Mesenteric fat pad (tissue), 1 donor: ENCODE measurements around the gene TAF5. TPM values are rescaled to one million over a fixed set of nuclear protein-coding genes. Genes with fewer than 3 reads are reported as not detected.
"Not testable (repeated sequence)": the region's sequence is repeated elsewhere in the genome, so short reads cannot be mapped to it uniquely, and the experiment has no call there.

ENCODE experiments used
- DNase-seq: peaks from one replicate; pipeline ENCODE4 v3.0.0-alpha.2; 2020; ENCODE audit warnings: low spot score
- long read RNA-seq: library from polyadenylated mRNA; unstranded; transcript quantifications from one replicate; pipeline ENCODE4 v2.0.0, GENCODE V29; 2020
- total RNA-seq: library from RNA; stranded (reverse); fragmentation: NEBNext Ultra II Directional; extraction: Animal tissue kit (Norgen Biotek cat#: 25700); gene quantifications from one replicate; pipeline ENCODE4 v1.2.1, GENCODE V29; 2021
- donor health status: DM: yes; HTN: yes; CAD: no.

Gene TAF5
- total RNA-seq: 2.3 TPM
- long read RNA-seq, partial matches to known transcripts: 7 of 11 reads
- long read RNA-seq, other reads (novel, unspliced or antisense): 1 of 11 reads

- peak; percentile 95 for DNase-seq
Observed at GRCh38 chr10:103367782-103368518, at the start of gene TAF5. Gene TAF5, plus strand, starts transcription at chr10:103367976. Its CDS starts 14 bp downstream, at chr10:103367990.

DNA sequence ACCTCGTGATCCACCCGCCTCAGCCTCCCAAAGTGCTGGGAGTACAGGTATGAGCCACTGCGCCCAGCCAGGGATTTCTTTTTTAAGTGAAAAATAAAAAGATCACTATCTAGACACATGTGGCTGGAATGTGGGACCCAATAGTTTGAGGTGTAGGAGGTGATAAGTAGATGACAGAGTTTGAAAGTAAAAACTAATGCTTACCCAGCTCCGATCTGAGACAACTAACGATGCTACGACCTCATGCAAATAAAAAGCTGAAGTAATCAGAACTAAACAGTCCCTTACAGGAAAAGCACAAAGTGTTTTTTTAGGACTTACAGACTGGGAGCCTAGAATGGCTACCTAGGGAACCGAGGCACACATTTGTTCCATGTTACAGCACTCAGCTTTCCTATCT lies 39.9 kb upstream of the TAF5 start:
- DNase-seq: no peak

GRCh38 chr10:103333934-103334520 lies 33.7 kb upstream of the TAF5 start:
- DNase-seq: no peak

DNA sequence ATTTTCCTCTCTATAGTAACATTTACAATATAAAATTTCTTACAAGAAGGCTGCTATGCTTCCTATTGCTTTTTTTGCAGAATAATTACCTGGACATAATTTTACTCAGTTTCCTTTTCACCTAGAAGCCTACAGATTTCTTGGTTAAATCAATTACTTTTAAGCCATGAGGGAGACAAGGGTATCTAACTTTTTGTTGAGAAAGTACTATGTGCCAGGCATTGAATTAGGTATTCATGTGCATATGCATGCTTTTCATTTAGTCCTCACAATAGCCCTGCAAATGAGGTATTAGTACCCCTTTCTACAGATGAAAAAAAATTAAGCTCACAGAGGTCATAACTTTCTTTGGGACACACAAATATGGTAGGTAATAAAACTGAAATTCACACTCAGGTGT lies 33.2 kb upstream of the TAF5 start:
- no peak for DNase-seq

- DNase-seq: no peak
Observed at GRCh38 chr10:103336370-103336769, 31.4 kb upstream of the TAF5 start.

DNA sequence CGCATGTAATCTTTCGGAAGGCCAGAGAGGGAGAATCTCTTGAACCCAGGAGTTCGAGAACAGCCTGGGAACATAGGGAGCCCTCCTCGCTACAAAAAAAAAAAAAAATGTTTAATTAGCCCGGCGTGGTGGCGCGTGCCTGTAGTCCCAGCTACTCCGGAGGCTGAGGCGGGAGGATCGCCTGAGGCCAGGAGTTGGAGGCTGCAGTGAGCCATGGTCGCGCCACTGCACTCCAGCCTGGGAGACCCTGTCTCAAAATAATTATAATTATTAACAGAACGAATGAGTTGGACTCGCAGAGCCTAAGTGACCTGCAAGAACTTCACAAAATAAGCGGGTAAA lies 17.6 kb upstream of the TAF5 start:
- peak; percentile 14 for DNase-seq

- DNase-seq: peak; percentile 92
Observed at GRCh38 chr10:103350517-103351260, 17.1 kb upstream of the TAF5 start, which contains the start of gene PCGF6. Gene PCGF6, minus strand, starts transcription at chr10:103351140. Its CDS starts 74 bp downstream, at chr10:103351066.

GRCh38 chr10:103353281-103353680 lies 14.5 kb upstream of the TAF5 start:
- DNase-seq: no peak

DNA sequence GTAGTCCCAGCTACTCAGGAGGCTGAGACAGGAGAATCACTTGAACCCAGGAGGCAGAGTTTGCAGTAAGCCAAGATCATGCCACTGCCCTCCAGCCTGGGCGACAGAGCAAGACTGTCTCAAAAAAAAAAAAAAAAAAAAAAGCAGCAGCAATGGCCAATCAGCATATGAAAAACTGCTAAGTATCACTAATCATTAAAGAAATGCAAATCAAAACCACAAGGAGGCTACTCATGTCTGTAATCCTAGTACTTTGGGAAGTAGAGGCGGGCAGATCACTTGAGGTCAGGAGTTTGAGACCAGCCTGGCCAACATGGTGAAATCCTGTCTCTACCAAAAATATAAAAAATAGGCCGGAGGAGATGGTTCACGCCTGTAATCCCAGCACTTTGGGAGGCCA lies 13.2 kb upstream of the TAF5 start:
- not testable (repeated sequence) for DNase-seq

- no peak for DNase-seq
Observed at GRCh38 chr10:103355906-103356599, 11.7 kb upstream of the TAF5 start.

DNA sequence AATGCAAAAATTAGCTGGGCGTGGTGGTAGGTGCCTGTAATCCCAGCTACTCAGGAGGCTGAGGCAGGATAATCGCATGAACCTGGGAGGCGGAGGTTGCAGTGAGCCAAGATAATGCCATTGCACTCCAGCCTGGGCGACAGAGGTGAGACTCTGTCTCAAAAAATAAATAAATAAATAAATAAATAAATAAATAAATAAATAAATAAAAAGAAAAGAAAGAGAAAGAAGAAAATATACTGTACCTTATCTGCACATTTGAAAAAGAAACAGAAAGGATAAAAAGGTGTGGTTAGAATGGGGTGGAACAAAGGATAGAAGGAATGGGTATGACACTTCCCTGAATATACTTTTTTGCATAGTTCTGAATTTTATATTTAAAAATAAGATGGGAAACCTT lies 8.3 kb upstream of the TAF5 start:
- not testable (repeated sequence) for DNase-seq

- DNase-seq: not testable (repeated sequence)
Observed at GRCh38 chr10:103360791-103361190, 7.0 kb upstream of the TAF5 start.

GRCh38 chr10:103367379-103367781 lies 396 bp upstream of the TAF5 start:
- no peak for DNase-seq

GRCh38 chr10:103373544-103373943 lies 5.8 kb downstream of the TAF5 start:
- no peak for DNase-seq

- DNase-seq: no peak
Observed at GRCh38 chr10:103374263-103374662, 6.5 kb downstream of the TAF5 start.

DNA sequence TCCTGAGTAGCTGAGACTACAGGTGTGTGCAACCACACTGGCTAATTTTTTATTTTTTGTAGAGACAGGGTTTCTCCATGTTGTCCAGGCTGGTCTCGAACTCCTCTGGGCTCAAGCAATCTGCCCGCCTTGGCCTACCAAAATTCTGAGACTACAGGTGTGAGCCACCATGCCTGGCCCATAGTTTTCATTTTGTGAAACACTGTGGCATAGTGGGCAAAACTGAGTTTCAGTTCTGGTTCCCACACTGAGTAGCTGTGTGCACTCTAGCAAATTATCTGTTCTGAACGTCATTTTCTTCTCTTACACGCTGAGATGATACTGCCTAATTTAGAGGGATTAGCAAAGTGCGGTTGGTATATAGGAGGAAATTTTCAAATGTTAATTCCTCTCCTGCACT lies 15.0 kb downstream of the TAF5 start:
- no peak for DNase-seq

GRCh38 chr10:103394180-103394579 lies 26.4 kb downstream of the TAF5 start:
- DNase-seq: no peak

DNA sequence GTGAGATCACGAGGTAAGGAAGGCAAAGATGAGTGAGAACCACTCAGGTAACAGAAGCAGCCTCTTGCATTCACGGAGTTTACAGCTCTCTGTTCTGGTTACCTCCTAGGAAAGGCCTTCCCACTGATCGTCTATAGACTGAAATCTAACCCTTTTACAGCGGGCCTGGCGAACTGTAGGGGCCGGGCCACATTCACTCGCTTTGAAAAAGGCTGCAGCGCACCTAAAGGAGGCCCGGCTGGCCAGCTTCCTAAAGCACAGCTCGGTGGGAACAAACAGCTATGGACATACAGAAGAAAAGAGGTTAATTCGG lies 27.9 kb downstream of the TAF5 start:
- DNase-seq: no peak

DNA sequence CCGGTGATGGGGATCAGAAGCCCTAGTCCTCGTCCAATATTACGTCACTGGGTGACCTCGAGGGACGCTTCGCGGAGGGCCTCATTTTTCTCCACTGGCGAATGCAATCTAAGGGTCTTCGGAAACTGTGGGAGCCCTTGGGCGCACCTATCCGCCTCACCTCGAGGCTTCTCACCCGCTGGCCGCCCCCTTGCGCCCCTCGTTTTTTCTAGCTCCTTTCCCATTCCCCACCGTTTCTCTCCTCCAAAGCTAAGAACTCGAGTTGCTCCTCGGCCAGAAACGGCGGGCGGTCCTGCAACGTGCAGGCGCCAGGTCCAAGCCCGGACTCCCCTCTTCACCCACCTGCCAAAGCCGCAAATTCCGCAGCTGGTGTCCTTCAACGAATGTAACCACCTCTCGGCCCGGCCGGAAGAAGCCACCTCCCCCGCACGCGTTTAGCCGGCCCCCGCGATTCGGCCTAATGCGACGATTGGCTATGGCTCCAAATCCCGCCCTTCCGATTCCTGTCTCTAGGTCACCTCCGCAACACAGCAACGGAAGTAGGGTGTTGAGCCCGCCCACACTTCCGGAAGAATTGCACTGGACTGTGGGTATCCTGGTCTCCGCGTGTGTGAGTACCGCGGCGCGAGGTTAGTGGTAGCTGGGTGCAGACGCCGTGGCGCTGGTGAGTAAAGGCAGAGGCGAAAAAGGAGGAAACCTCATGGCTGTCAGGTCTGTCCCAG lies 28.5 kb downstream of the TAF5 start, which contains the start of the genes ATP5MK and PDCD11:
Gene ATP5MK (minus strand): TSS at position 409 of the 722 bp plus-strand sequence. CDS start 4,018 bp downstream, outside the sequence.
Gene PDCD11 (plus strand): TSS at position 560 of the 722 bp plus-strand sequence. CDS start 1,801 bp downstream, outside the sequence.
- peak; percentile 99 for DNase-seq

DNA sequence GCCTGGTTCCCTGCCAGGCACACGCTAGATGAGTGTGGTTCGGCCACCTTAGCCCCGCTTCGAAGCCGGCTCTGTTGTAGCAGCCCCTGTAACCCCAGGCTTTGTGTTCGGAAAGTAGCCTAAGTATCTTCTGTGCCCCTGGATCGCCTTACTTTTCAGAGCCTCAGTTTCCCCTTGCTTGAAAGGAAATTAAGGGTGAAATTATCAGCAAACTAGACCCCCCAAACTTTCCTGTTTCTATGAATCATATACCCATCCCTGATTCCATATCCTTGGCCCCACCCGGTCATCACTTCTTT lies 29.0 kb downstream of the TAF5 start:
- no peak for DNase-seq
